GM19324 (cell line): Measurements from ENCODE around the gene NFASC.

Experiments
- ATAC-seq: cut with Tn5 transposase; IDR thresholded peaks from one replicate; pipeline ENCODE4 v1.9.1; 2021; ENCODE audit warnings: mild to moderate bottlenecking, moderate library complexity; ENCODE audit not compliant: unreplicated experiment, low FRiP score

NFASC gene

DNA sequence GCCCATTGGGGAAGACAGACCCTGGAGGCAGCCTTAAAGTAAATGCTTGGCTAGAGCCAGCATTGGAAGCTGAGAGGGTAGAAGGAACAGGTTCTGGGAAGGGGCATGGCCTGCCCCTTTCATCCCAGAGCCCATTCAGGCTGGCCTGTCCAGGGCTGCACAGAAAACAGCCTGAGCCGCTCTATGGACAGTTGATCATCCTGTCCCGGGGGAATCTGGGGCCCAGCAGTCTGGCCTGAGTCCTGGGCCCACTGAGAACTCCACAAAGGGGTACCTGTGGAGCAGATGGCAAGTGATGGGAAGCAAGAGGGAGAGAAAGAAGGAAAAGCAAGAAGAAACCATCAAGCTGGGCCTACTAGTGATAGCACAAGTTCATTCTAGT lies 200.4 kb downstream of the NFASC start:
- ATAC-seq = no peak

DNA sequence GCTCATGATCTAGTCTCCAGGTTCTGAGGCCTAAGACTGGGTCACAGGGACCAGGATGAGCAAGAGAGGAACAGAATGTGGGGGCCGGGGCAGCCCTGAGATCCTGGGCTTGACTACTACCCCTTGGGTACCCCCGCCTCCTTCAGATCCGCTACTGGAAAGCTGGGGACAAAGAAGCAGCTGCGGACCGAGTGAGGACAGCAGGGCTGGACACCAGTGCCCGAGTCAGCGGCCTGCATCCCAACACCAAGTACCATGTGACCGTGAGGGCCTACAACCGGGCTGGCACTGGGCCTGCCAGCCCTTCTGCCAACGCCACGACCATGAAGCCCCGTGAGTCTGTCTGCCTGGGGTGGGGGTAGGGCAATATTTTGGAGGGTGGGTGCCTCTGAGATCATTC lies 201.1 kb downstream of the NFASC start:
- ATAC-seq = no peak

DNA sequence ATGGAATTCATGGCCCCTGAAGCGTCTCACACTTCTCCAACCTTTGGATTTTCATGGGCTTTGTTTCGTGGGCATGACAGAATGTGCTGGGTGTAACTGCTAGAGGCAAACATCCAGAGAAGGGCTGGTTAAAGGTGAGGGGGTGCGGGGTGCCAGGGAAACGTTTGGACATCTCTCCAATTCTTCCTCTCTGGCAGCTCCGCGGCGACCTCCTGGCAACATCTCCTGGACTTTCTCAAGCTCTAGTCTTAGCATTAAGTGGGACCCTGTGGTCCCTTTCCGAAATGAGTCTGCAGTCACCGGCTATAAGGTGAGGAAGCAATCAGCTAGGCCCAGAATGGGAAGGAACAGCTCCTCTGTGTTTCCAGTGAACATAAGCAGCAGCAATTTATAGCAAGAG lies 201.6 kb downstream of the NFASC start:
- no peak for ATAC-seq
